H1 (cell line): Measurements from ENCODE around the gene PLXNB3. TPM values are rescaled to one million over a fixed set of nuclear protein-coding genes. Genes with fewer than 3 reads are reported as not detected.
A peak's percentile ranks its signal among the peaks of the same experiment; 100 is the strongest.

Experiments used
- CTCF ChIA-PET: fragments of 300-600 bp; sonication (Branson Sonifier 250); formaldehyde crosslinking; loops from one replicate; lab custom pipeline; 2021; ENCODE audit not compliant: partially characterized antibody; lab: Charles Lee
- POLR2A ChIA-PET: fragments of 300-600 bp; sonication (Branson Sonifier 250); formaldehyde crosslinking; loops from one replicate; lab custom pipeline; 2021; ENCODE audit warnings: inconsistent platforms; ENCODE audit not compliant: partially characterized antibody; lab: Charles Lee
- DNase-seq, 2 experiments: peaks; one replicate each; pipeline versions ENCODE4 v3.0.0 to v3.0.0-alpha.2; 2010 to 2022; ENCODE audit warnings: low spot score in 2 of 2, low read depth in 1 of 2, mixed read lengths in 1 of 2
- FAIRE-seq: peaks from 2 replicates; lab custom pipeline; 2011; peaks lifted over from hg19 to GRCh38; lab: Jason Lieb, UNC
- H2AFZ ChIP-seq: 2 replicates; pipeline ENCODE4 v1.8.1; 2012; ENCODE audit warnings: low read length, inconsistent platforms
- H2AK5ac ChIP-seq: 2 replicates; pipeline ENCODE4 v1.6.1; 2013; ENCODE audit warnings: low read depth, low read length
- H2BK120ac ChIP-seq: replicated peaks from 2 replicates; pipeline ENCODE3; 2013; ENCODE audit warnings: low read depth, low read length, inconsistent platforms
- H2BK12ac ChIP-seq: 2 replicates; pipeline ENCODE4 v1.6.1; 2013; ENCODE audit warnings: low read depth, low read length
- H2BK15ac ChIP-seq: 2 replicates; pipeline ENCODE4 v1.6.1; 2013; ENCODE audit warnings: low read length
- H2BK20ac ChIP-seq: 2 replicates; pipeline ENCODE4 v1.6.1; 2013; ENCODE audit warnings: low read length
- H2BK5ac ChIP-seq: 2 replicates; pipeline ENCODE4 v1.6.1; 2013; ENCODE audit warnings: low read depth, low read length
- H3K14ac ChIP-seq: 2 replicates; pipeline ENCODE4 v1.6.1; 2013; ENCODE audit warnings: inconsistent platforms; ENCODE audit not compliant: insufficient read length
- H3K18ac ChIP-seq: 2 replicates; pipeline ENCODE4 v1.6.1; 2013; ENCODE audit warnings: low read length; ENCODE audit errors: extremely low read depth
- H3K23ac ChIP-seq: 2 replicates; pipeline ENCODE4 v1.6.1; 2013; ENCODE audit warnings: inconsistent platforms; ENCODE audit not compliant: insufficient read length
- H3K23me2 ChIP-seq: 2 replicates; pipeline ENCODE4 v1.6.1; 2013; ENCODE audit warnings: low read depth, low read length
- H3K27ac ChIP-seq: 2 replicates; pipeline ENCODE4 v1.6.1; 2011; ENCODE audit warnings: low read depth, low read length, inconsistent platforms
- H3K27me3 ChIP-seq, 4 experiments: replicated peaks in 1 of 4; 1 replicate in 1 of 4; 2 replicates in 3 of 4; pipeline versions ENCODE4 v1.6.1 to v1.8.1; 2011 to 2013; ENCODE audit warnings: low read length in 3 of 4, mild to moderate bottlenecking in 3 of 4, inconsistent platforms in 2 of 4, mixed read lengths in 2 of 4, moderate library complexity in 1 of 4; ENCODE audit not compliant: control insufficient read depth in 3 of 4, insufficient read depth in 3 of 4; ENCODE audit errors: extremely low read depth in 1 of 4
- H3K36me3 ChIP-seq, 4 experiments: 2 replicates each; pipeline versions ENCODE4 v1.6.1 to v1.8.1; 2011 to 2013; ENCODE audit warnings: mild to moderate bottlenecking in 4 of 4, low read length in 3 of 4, moderate library complexity in 2 of 4, control low read depth in 1 of 4, inconsistent platforms in 1 of 4; ENCODE audit not compliant: insufficient read depth in 4 of 4, control insufficient read depth in 2 of 4
- H3K4ac ChIP-seq: replicated peaks from 2 replicates; pipeline ENCODE3; 2013; ENCODE audit warnings: low read length, low read depth, mixed read lengths, inconsistent platforms; ENCODE audit not compliant: insufficient read length
- H3K4me1 ChIP-seq, 4 experiments: replicated peaks in 1 of 4; 1 replicate in 1 of 4; 2 replicates in 3 of 4; pipeline versions ENCODE4 v1.6.1 to v1.8.1; 2011 to 2013; ENCODE audit warnings: low read length in 3 of 4, inconsistent platforms in 2 of 4, mixed read lengths in 1 of 4; ENCODE audit not compliant: insufficient read depth in 4 of 4, control insufficient read depth in 3 of 4
- H3K4me2 ChIP-seq, 2 experiments: 2 replicates each; pipeline versions ENCODE4 v1.6.1 to v1.8.1; 2011 to 2013; ENCODE audit warnings: low read depth in 2 of 2, low read length in 2 of 2, control low read depth in 1 of 2, inconsistent platforms in 1 of 2, mild to moderate bottlenecking in 1 of 2; ENCODE audit not compliant: insufficient read depth in 1 of 2
- H3K4me3 ChIP-seq, 4 experiments: fragments of 200-600, 300-600 bp in 1 of 4; sonication (generic), shearing (Covaris generic), sonication (Bioruptor Twin) in 1 of 4; 2 replicates each; pipeline versions ENCODE4 v1.5.1 to v1.8.1; 2011 to 2016; ENCODE audit warnings: low read length in 4 of 4, low read depth in 3 of 4, control low read depth in 2 of 4, inconsistent platforms in 2 of 4, mild to moderate bottlenecking in 2 of 4, mixed read lengths in 1 of 4, moderate library complexity in 1 of 4; ENCODE audit not compliant: insufficient read depth in 2 of 4; ENCODE audit errors: extremely low read depth in 1 of 4
- H3K56ac ChIP-seq: replicated peaks from 2 replicates; pipeline ENCODE3; 2013; ENCODE audit warnings: low read depth, mild to moderate bottlenecking, mixed read lengths, low read length, inconsistent platforms; ENCODE audit not compliant: insufficient read length
- H3K79me1 ChIP-seq: 2 replicates; pipeline ENCODE4 v1.6.1; 2013; ENCODE audit warnings: low read depth, low read length, control low read depth
- H3K79me2 ChIP-seq, 2 experiments: 2 replicates each; pipeline versions ENCODE4 v1.6.1 to v1.8.1; 2012 to 2013; ENCODE audit warnings: low read length in 2 of 2, mild to moderate bottlenecking in 2 of 2, inconsistent platforms in 1 of 2; ENCODE audit not compliant: insufficient read depth in 2 of 2, control insufficient read depth in 1 of 2
- H3K9ac ChIP-seq, 4 experiments: replicated peaks in 1 of 4; 1 replicate in 1 of 4; 2 replicates in 3 of 4; pipeline versions ENCODE4 v1.6.1 to v1.8.1; 2011 to 2013; ENCODE audit warnings: low read depth in 3 of 4, low read length in 3 of 4, control low read depth in 2 of 4, mild to moderate bottlenecking in 2 of 4, moderate library complexity in 2 of 4, inconsistent platforms in 1 of 4; ENCODE audit errors: extremely low read depth in 1 of 4
- H3K9me3 ChIP-seq, 2 experiments: 2 replicates each; pipeline versions ENCODE4 v1.6.1 to v1.8.1; 2012 to 2013; ENCODE audit warnings: mild to moderate bottlenecking in 2 of 2, moderate library complexity in 2 of 2, control low read depth in 1 of 2, inconsistent platforms in 1 of 2, low read depth in 1 of 2, low read length in 1 of 2, mixed read lengths in 1 of 2; ENCODE audit not compliant: insufficient read depth in 2 of 2
- H4K20me1 ChIP-seq, 2 experiments: replicated peaks in 1 of 2; 2 replicates each; pipeline versions ENCODE3 to v1.8.1; 2011 to 2013; ENCODE audit warnings: inconsistent platforms in 2 of 2, low read length in 2 of 2, mild to moderate bottlenecking in 1 of 2; ENCODE audit not compliant: insufficient read depth in 2 of 2, control insufficient read depth in 1 of 2
- H4K5ac ChIP-seq: 2 replicates; pipeline ENCODE4 v1.6.1; 2013; ENCODE audit warnings: low read length, low read depth, mixed read lengths, inconsistent platforms; ENCODE audit not compliant: insufficient read length
- H4K8ac ChIP-seq: 2 replicates; pipeline ENCODE4 v1.8.0; 2013; ENCODE audit warnings: mild to moderate bottlenecking, moderate library complexity, low read length, inconsistent platforms; ENCODE audit not compliant: insufficient read depth; ENCODE audit errors: extremely low read depth
- H4K91ac ChIP-seq: replicated peaks from 2 replicates; pipeline ENCODE3; 2013; ENCODE audit warnings: low read length, mixed read lengths, inconsistent platforms; ENCODE audit not compliant: insufficient read length
- ASH2L ChIP-seq: fragments of 200-600, 300-600 bp; sonication (generic); IDR thresholded peaks from one replicate; pipeline ENCODE4 v1.7.1; 2017; ENCODE audit warnings: low read length
- EP300 ChIP-seq, 2 experiments: IDR thresholded peaks; 1 replicate in 1 of 2; 2 replicates in 1 of 2; pipeline ENCODE4 v1.6.1; 2011 to 2012; ENCODE audit warnings: low read depth in 2 of 2, low read length in 2 of 2, mild to moderate bottlenecking in 2 of 2, borderline replicate concordance in 1 of 2, inconsistent platforms in 1 of 2, moderate library complexity in 1 of 2
- EZH2 ChIP-seq: fragments of 200-600 bp; sonication (generic); IDR thresholded peaks from 2 replicates; pipeline ENCODE4 v1.7.1; 2012; ENCODE audit warnings: low read depth, mild to moderate bottlenecking, moderate library complexity, low read length, inconsistent platforms; ENCODE audit not compliant: severe bottlenecking
- KDM1A ChIP-seq: fragments of 200-600, 300-600 bp; sonication (generic); IDR thresholded peaks from 2 replicates; pipeline ENCODE4 v1.7.1; 2016; ENCODE audit warnings: mild to moderate bottlenecking, low read length, borderline replicate concordance
- KDM4A ChIP-seq: IDR thresholded peaks from one replicate; pipeline ENCODE4 v1.7.1; 2012; ENCODE audit warnings: low read depth, mild to moderate bottlenecking, moderate library complexity, low read length, inconsistent platforms; ENCODE audit not compliant: severe bottlenecking
- KDM5A ChIP-seq: fragments of 200-600 bp; IDR thresholded peaks from 2 replicates; pipeline ENCODE4 v1.7.1; 2012; ENCODE audit warnings: mild to moderate bottlenecking, low read length, inconsistent platforms, mixed read lengths
- POU5F1 ChIP-seq: IDR thresholded peaks from 2 replicates; pipeline ENCODE4 v1.6.1; 2011; ENCODE audit warnings: low read depth, mild to moderate bottlenecking, low read length, moderate library complexity
- SRF ChIP-seq: IDR thresholded peaks from 2 replicates; pipeline ENCODE4 v1.6.1; 2011; ENCODE audit warnings: mild to moderate bottlenecking, low read depth, low read length, moderate library complexity
- TAF1 ChIP-seq: IDR thresholded peaks from 2 replicates; pipeline ENCODE4 v1.6.1; 2011; ENCODE audit warnings: mild to moderate bottlenecking, low read depth, low read length
- WGBS, 2 experiments: shearing (Covaris generic) in 1 of 2; methylation state at CpG; one replicate each; pipeline versions ENCODE4 v1.1.6 to v1.1.7; 2013 to 2015; ENCODE audit warnings: low lambda C conversion rate in 2 of 2, mixed read lengths in 2 of 2, inconsistent platforms in 1 of 2, low coverage in 1 of 2, missing lambda C conversion rate in 1 of 2; ENCODE audit not compliant: insufficient replicate concordance in 2 of 2, insufficient coverage in 1 of 2, insufficient read length in 1 of 2; ENCODE audit errors: extremely low coverage in 1 of 2, missing lambda C conversion rate in 1 of 2; 5-methylcytosine and 5-hydroxymethylcytosine counted together
- polyA plus RNA-seq, 7 experiments: library from polyadenylated mRNA; depleted of rRNA in 3 of 7; stranded (reverse) in 5 of 7; unstranded in 2 of 7; fragments of >200 nt in 5 of 7; fragments of 200-250 nt in 2 of 7; gene quantifications; 1 replicate in 5 of 7; 2 replicates in 1 of 7; 4 replicates in 1 of 7; pipeline versions ENCODE4 v1.2.1 to v1.2.3, GENCODE V29; 2011 to 2013; ENCODE audit warnings: missing spikeins in 2 of 7, mixed read lengths in 2 of 7
- total RNA-seq: library from RNA; stranded (reverse); fragmentation: NEBNext Ultra II Directional; extraction: Animal tissue kit (Norgen Biotek cat#: 25700); gene quantifications from 2 replicates; pipeline ENCODE4 v1.2.1, GENCODE V29; 2021

Gene PLXNB3
- total and polyA plus RNA-seq, 2 of the 8 experiments (the other 6 are each of a cell fraction or from before 2014, with no cell fraction given): 1.2 to 2.7 TPM

GRCh38 chrX:153766098-153766817 is 2.2 kb downstream of the PLXNB3 start:
- no peak overlapping the region for H3K56ac ChIP-seq
- no peak overlapping the region for H3K4ac ChIP-seq
- no peaks in the 10 kb centered on the region for H4K20me1 ChIP-seq
- H3K79me1 ChIP-seq: no peaks in the 10 kb centered on the region
- H4K5ac ChIP-seq: no peak overlapping the region
- no peaks in the 10 kb centered on the region for H3K27me3 ChIP-seq
- H3K9ac ChIP-seq: no peak overlapping the region
- peaks cover 0 to 8% (median 4%) of the 10 kb centered on the region in 4 experiments; a peak in 5 of 7 replicates for H3K4me1 ChIP-seq
- CTCF ChIA-PET: interaction anchor here (0.6 to 2.3 kb wide), 12 partner anchors 12 to 182 kb away, joined by 3 to 7 read pairs (median 4); no protein-coding TSS in a partner anchor
- H3K4me3 ChIP-seq: no peak overlapping the region
- peak overlapping the region; percentile 27; the same call in 1 of the 2 replicates for H2BK12ac ChIP-seq
- no peak overlapping the region for H2AFZ ChIP-seq
- H2BK20ac ChIP-seq: no peak overlapping the region
- H2BK5ac ChIP-seq: no peak overlapping the region
- peak overlapping the region; percentile 54 for H4K91ac ChIP-seq
- H2BK120ac ChIP-seq: no peak overlapping the region
- 0 out of 2 replicates have a peak overlapping the region, but pooled peaks have one; percentile 14 for H4K8ac ChIP-seq
- WGBS, 2 experiments: 73% methylated on average over 2 of the region's 21 CpGs; no CpG with 5 or more reads in 1 of the 2 experiments
- DNase-seq (no peak), FAIRE-seq (no peak)
- no peak overlapping the region for H3K27ac ChIP-seq
- no peak overlapping the region for H3K23ac ChIP-seq
- no peaks in the 10 kb centered on the region for H3K23me2 ChIP-seq
- H2BK15ac ChIP-seq: no peak overlapping the region
- TF ChIP-seq KDM4A (no peak), KDM1A (no peak), KDM5A (no peak), SRF (no peak), TAF1 (no peak), EZH2 (no peak), POU5F1 (no peak), ASH2L (no peak), EP300 (IDR thresholded peaks at IDR 0.05; ENCODE audit: borderline replicate concordance in 1 of 2, low read depth in 2 of 2, low read length in 2 of 2) (no peak)
- no peaks in the 10 kb centered on the region for H3K9me3 ChIP-seq
- H3K4me2 ChIP-seq: no peak overlapping the region
- H3K79me2 ChIP-seq: no peaks in the 10 kb centered on the region
- no peak overlapping the region for H2AK5ac ChIP-seq
- H3K18ac ChIP-seq: peak overlapping the region; percentile 7; the same call in 1 of the 2 replicates
- POLR2A ChIA-PET: interaction anchor here (0.7 to 3.0 kb wide), 6 partner anchors 9 to 160 kb away, joined by 3 to 13 read pairs (median 3); partner anchors contain the start of gene ARHGAP4
- H3K14ac ChIP-seq: no peak overlapping the region
- no peaks in the 10 kb centered on the region for H3K36me3 ChIP-seq
